H1 (cell line): ENCODE measurements around the gene CKB. TPM values are rescaled to one million over a fixed set of nuclear protein-coding genes. Genes with fewer than 3 reads are reported as not detected.

ENCODE experiments used
- CTCF ChIA-PET: fragments of 300-600 bp; sonication (Branson Sonifier 250); formaldehyde crosslinking; loops from one replicate; lab custom pipeline; 2021; ENCODE audit not compliant: partially characterized antibody; lab: Charles Lee
- POLR2A ChIA-PET: fragments of 300-600 bp; sonication (Branson Sonifier 250); formaldehyde crosslinking; loops from one replicate; lab custom pipeline; 2021; ENCODE audit warnings: inconsistent platforms; ENCODE audit not compliant: partially characterized antibody; lab: Charles Lee
- DNase-seq, 2 experiments: peaks; one replicate each; pipeline versions ENCODE4 v3.0.0 to v3.0.0-alpha.2; 2010 to 2022; ENCODE audit warnings: low spot score in 2 of 2, low read depth in 1 of 2, mixed read lengths in 1 of 2
- FAIRE-seq: peaks from 2 replicates; lab custom pipeline; 2011; peaks lifted over from hg19 to GRCh38; lab: Jason Lieb, UNC
- H2AFZ ChIP-seq: 2 replicates; pipeline ENCODE4 v1.8.1; 2012; ENCODE audit warnings: low read length, inconsistent platforms
- H2AK5ac ChIP-seq: 2 replicates; pipeline ENCODE4 v1.6.1; 2013; ENCODE audit warnings: low read depth, low read length
- H2BK120ac ChIP-seq: replicated peaks from 2 replicates; pipeline ENCODE3; 2013; ENCODE audit warnings: low read depth, low read length, inconsistent platforms
- H2BK12ac ChIP-seq: 2 replicates; pipeline ENCODE4 v1.6.1; 2013; ENCODE audit warnings: low read depth, low read length
- H2BK15ac ChIP-seq: 2 replicates; pipeline ENCODE4 v1.6.1; 2013; ENCODE audit warnings: low read length
- H2BK20ac ChIP-seq: 2 replicates; pipeline ENCODE4 v1.6.1; 2013; ENCODE audit warnings: low read length
- H2BK5ac ChIP-seq: 2 replicates; pipeline ENCODE4 v1.6.1; 2013; ENCODE audit warnings: low read depth, low read length
- H3K14ac ChIP-seq: 2 replicates; pipeline ENCODE4 v1.6.1; 2013; ENCODE audit warnings: inconsistent platforms; ENCODE audit not compliant: insufficient read length
- H3K18ac ChIP-seq: 2 replicates; pipeline ENCODE4 v1.6.1; 2013; ENCODE audit warnings: low read length; ENCODE audit errors: extremely low read depth
- H3K23ac ChIP-seq: 2 replicates; pipeline ENCODE4 v1.6.1; 2013; ENCODE audit warnings: inconsistent platforms; ENCODE audit not compliant: insufficient read length
- H3K23me2 ChIP-seq: 2 replicates; pipeline ENCODE4 v1.6.1; 2013; ENCODE audit warnings: low read depth, low read length
- H3K27ac ChIP-seq: 2 replicates; pipeline ENCODE4 v1.6.1; 2011; ENCODE audit warnings: low read depth, low read length, inconsistent platforms
- H3K27me3 ChIP-seq, 4 experiments: replicated peaks in 1 of 4; 1 replicate in 1 of 4; 2 replicates in 3 of 4; pipeline versions ENCODE4 v1.6.1 to v1.8.1; 2011 to 2013; ENCODE audit warnings: low read length in 3 of 4, mild to moderate bottlenecking in 3 of 4, inconsistent platforms in 2 of 4, mixed read lengths in 2 of 4, moderate library complexity in 1 of 4; ENCODE audit not compliant: control insufficient read depth in 3 of 4, insufficient read depth in 3 of 4; ENCODE audit errors: extremely low read depth in 1 of 4
- H3K36me3 ChIP-seq, 4 experiments: 2 replicates each; pipeline versions ENCODE4 v1.6.1 to v1.8.1; 2011 to 2013; ENCODE audit warnings: mild to moderate bottlenecking in 4 of 4, low read length in 3 of 4, moderate library complexity in 2 of 4, control low read depth in 1 of 4, inconsistent platforms in 1 of 4; ENCODE audit not compliant: insufficient read depth in 4 of 4, control insufficient read depth in 2 of 4
- H3K4ac ChIP-seq: replicated peaks from 2 replicates; pipeline ENCODE3; 2013; ENCODE audit warnings: low read length, low read depth, mixed read lengths, inconsistent platforms; ENCODE audit not compliant: insufficient read length
- H3K4me1 ChIP-seq, 4 experiments: replicated peaks in 1 of 4; 1 replicate in 1 of 4; 2 replicates in 3 of 4; pipeline versions ENCODE4 v1.6.1 to v1.8.1; 2011 to 2013; ENCODE audit warnings: low read length in 3 of 4, inconsistent platforms in 2 of 4, mixed read lengths in 1 of 4; ENCODE audit not compliant: insufficient read depth in 4 of 4, control insufficient read depth in 3 of 4
- H3K4me2 ChIP-seq, 2 experiments: 2 replicates each; pipeline versions ENCODE4 v1.6.1 to v1.8.1; 2011 to 2013; ENCODE audit warnings: low read depth in 2 of 2, low read length in 2 of 2, control low read depth in 1 of 2, inconsistent platforms in 1 of 2, mild to moderate bottlenecking in 1 of 2; ENCODE audit not compliant: insufficient read depth in 1 of 2
- H3K4me3 ChIP-seq, 4 experiments: fragments of 200-600, 300-600 bp in 1 of 4; sonication (generic), shearing (Covaris generic), sonication (Bioruptor Twin) in 1 of 4; 2 replicates each; pipeline versions ENCODE4 v1.5.1 to v1.8.1; 2011 to 2016; ENCODE audit warnings: low read length in 4 of 4, low read depth in 3 of 4, control low read depth in 2 of 4, inconsistent platforms in 2 of 4, mild to moderate bottlenecking in 2 of 4, mixed read lengths in 1 of 4, moderate library complexity in 1 of 4; ENCODE audit not compliant: insufficient read depth in 2 of 4; ENCODE audit errors: extremely low read depth in 1 of 4
- H3K56ac ChIP-seq: replicated peaks from 2 replicates; pipeline ENCODE3; 2013; ENCODE audit warnings: low read depth, mild to moderate bottlenecking, mixed read lengths, low read length, inconsistent platforms; ENCODE audit not compliant: insufficient read length
- H3K79me1 ChIP-seq: 2 replicates; pipeline ENCODE4 v1.6.1; 2013; ENCODE audit warnings: low read depth, low read length, control low read depth
- H3K79me2 ChIP-seq, 2 experiments: 2 replicates each; pipeline versions ENCODE4 v1.6.1 to v1.8.1; 2012 to 2013; ENCODE audit warnings: low read length in 2 of 2, mild to moderate bottlenecking in 2 of 2, inconsistent platforms in 1 of 2; ENCODE audit not compliant: insufficient read depth in 2 of 2, control insufficient read depth in 1 of 2
- H3K9ac ChIP-seq, 4 experiments: replicated peaks in 1 of 4; 1 replicate in 1 of 4; 2 replicates in 3 of 4; pipeline versions ENCODE4 v1.6.1 to v1.8.1; 2011 to 2013; ENCODE audit warnings: low read depth in 3 of 4, low read length in 3 of 4, control low read depth in 2 of 4, mild to moderate bottlenecking in 2 of 4, moderate library complexity in 2 of 4, inconsistent platforms in 1 of 4; ENCODE audit errors: extremely low read depth in 1 of 4
- H3K9me3 ChIP-seq, 2 experiments: 2 replicates each; pipeline versions ENCODE4 v1.6.1 to v1.8.1; 2012 to 2013; ENCODE audit warnings: mild to moderate bottlenecking in 2 of 2, moderate library complexity in 2 of 2, control low read depth in 1 of 2, inconsistent platforms in 1 of 2, low read depth in 1 of 2, low read length in 1 of 2, mixed read lengths in 1 of 2; ENCODE audit not compliant: insufficient read depth in 2 of 2
- H4K20me1 ChIP-seq, 2 experiments: replicated peaks in 1 of 2; 2 replicates each; pipeline versions ENCODE3 to v1.8.1; 2011 to 2013; ENCODE audit warnings: inconsistent platforms in 2 of 2, low read length in 2 of 2, mild to moderate bottlenecking in 1 of 2; ENCODE audit not compliant: insufficient read depth in 2 of 2, control insufficient read depth in 1 of 2
- H4K5ac ChIP-seq: 2 replicates; pipeline ENCODE4 v1.6.1; 2013; ENCODE audit warnings: low read length, low read depth, mixed read lengths, inconsistent platforms; ENCODE audit not compliant: insufficient read length
- H4K8ac ChIP-seq: 2 replicates; pipeline ENCODE4 v1.8.0; 2013; ENCODE audit warnings: mild to moderate bottlenecking, moderate library complexity, low read length, inconsistent platforms; ENCODE audit not compliant: insufficient read depth; ENCODE audit errors: extremely low read depth
- H4K91ac ChIP-seq: replicated peaks from 2 replicates; pipeline ENCODE3; 2013; ENCODE audit warnings: low read length, mixed read lengths, inconsistent platforms; ENCODE audit not compliant: insufficient read length
- ASH2L ChIP-seq: fragments of 200-600, 300-600 bp; sonication (generic); IDR thresholded peaks from one replicate; pipeline ENCODE4 v1.7.1; 2017; ENCODE audit warnings: low read length
- CBX8 ChIP-seq: fragments of 300-800, 300-1000 bp; sonication (generic); IDR thresholded peaks from 2 replicates; pipeline ENCODE4 v1.7.1; 2016; ENCODE audit warnings: low read depth, low read length, borderline replicate concordance
- EGR1 ChIP-seq: IDR thresholded peaks from 2 replicates; pipeline ENCODE4 v1.6.1; 2011; ENCODE audit warnings: low read depth, low read length, borderline replicate concordance
- EZH2 ChIP-seq: fragments of 200-600 bp; sonication (generic); IDR thresholded peaks from 2 replicates; pipeline ENCODE4 v1.7.1; 2012; ENCODE audit warnings: low read depth, mild to moderate bottlenecking, moderate library complexity, low read length, inconsistent platforms; ENCODE audit not compliant: severe bottlenecking
- GTF2F1 ChIP-seq: IDR thresholded peaks from 2 replicates; pipeline ENCODE4 v1.6.1; 2012; ENCODE audit warnings: low read depth, low read length, improper control_type of control experiment, borderline replicate concordance
- JUN ChIP-seq: IDR thresholded peaks from 2 replicates; pipeline ENCODE4 v1.6.1; 2011; ENCODE audit warnings: low read depth, mild to moderate bottlenecking, improper control_type of control experiment, low read length
- PHF8 ChIP-seq: fragments of 200-600 bp; sonication (generic); conservative IDR thresholded peaks from 2 replicates; pipeline ENCODE4 v1.7.1; 2012; ENCODE audit warnings: low read depth, mild to moderate bottlenecking, inconsistent platforms, low read length, moderate library complexity
- RBBP5 ChIP-seq: IDR thresholded peaks from 2 replicates; pipeline ENCODE4 v1.7.1; 2012; ENCODE audit warnings: low read depth, mild to moderate bottlenecking, inconsistent platforms, low read length, moderate library complexity, borderline replicate concordance
- RNF2 ChIP-seq: fragments of 200-900, 300-1000 bp; sonication (generic); IDR thresholded peaks from 2 replicates; pipeline ENCODE4 v1.7.1; 2016; ENCODE audit warnings: borderline replicate concordance, low read depth, mild to moderate bottlenecking, antibody characterized with exemption, low read length; ENCODE audit not compliant: poor library complexity, severe bottlenecking; ENCODE audit errors: missing control alignments
- SP2 ChIP-seq: IDR thresholded peaks from 2 replicates; pipeline ENCODE4 v1.6.1; 2012; ENCODE audit warnings: mild to moderate bottlenecking, low read length, inconsistent platforms
- WGBS, 2 experiments: shearing (Covaris generic) in 1 of 2; methylation state at CpG; one replicate each; pipeline versions ENCODE4 v1.1.6 to v1.1.7; 2013 to 2015; ENCODE audit warnings: low lambda C conversion rate in 2 of 2, mixed read lengths in 2 of 2, inconsistent platforms in 1 of 2, low coverage in 1 of 2, missing lambda C conversion rate in 1 of 2; ENCODE audit not compliant: insufficient replicate concordance in 2 of 2, insufficient coverage in 1 of 2, insufficient read length in 1 of 2; ENCODE audit errors: extremely low coverage in 1 of 2, missing lambda C conversion rate in 1 of 2; 5-methylcytosine and 5-hydroxymethylcytosine counted together
- polyA plus RNA-seq, 7 experiments: library from polyadenylated mRNA; depleted of rRNA in 3 of 7; stranded (reverse) in 5 of 7; unstranded in 2 of 7; fragments of >200 nt in 5 of 7; fragments of 200-250 nt in 2 of 7; gene quantifications; 1 replicate in 5 of 7; 2 replicates in 1 of 7; 4 replicates in 1 of 7; pipeline versions ENCODE4 v1.2.1 to v1.2.3, GENCODE V29; 2011 to 2013; ENCODE audit warnings: missing spikeins in 2 of 7, mixed read lengths in 2 of 7
- total RNA-seq: library from RNA; stranded (reverse); fragmentation: NEBNext Ultra II Directional; extraction: Animal tissue kit (Norgen Biotek cat#: 25700); gene quantifications from 2 replicates; pipeline ENCODE4 v1.2.1, GENCODE V29; 2021
- TF ChIP-seq, protein P1 (sequence below): IDR thresholded peaks from 2 replicates; pipeline ENCODE4 v1.6.1; 2011; ENCODE audit warnings: low read depth, mild to moderate bottlenecking, low read length; ENCODE audit not compliant: insufficient read depth

Gene CKB
- total and polyA plus RNA-seq, 2 of the 8 experiments (the other 6 are each of a cell fraction or from before 2014, with no cell fraction given), result 538 to 950 TPM

GRCh38 chr14:103502877-103503276 lies 19.8 kb downstream of the CKB start:
- H3K14ac ChIP-seq, result no peak overlapping the region
- no peak overlapping the region for H2BK5ac ChIP-seq
- ChIA-PET POLR2A (interaction anchor here (1.0 to 6.9 kb wide), 3 partner anchors 14 to 162 kb away, joined by 3 to 29 read pairs (median 23); partner anchors contain the start of gene CKB), CTCF (interaction anchor here (0.5 to 31.3 kb wide), 6 partner anchors 8 to 453 kb away, joined by 3 to 921 read pairs (median 23); partner anchors contain the start of gene TRMT61A)
- no peak overlapping the region for H2BK20ac ChIP-seq
- no peak overlapping the region for H3K27ac ChIP-seq
- H3K4ac ChIP-seq, result no peak overlapping the region
- 95% methylated on average over 18 of the region's 18 CpGs; no CpG with 5 or more reads in 1 of the 2 experiments for whole genome bisulfite sequencing, 2 experiments
- no peak overlapping the region for H4K8ac ChIP-seq
- H3K4me3 ChIP-seq, result no peak overlapping the region
- no peak overlapping the region for H2BK15ac ChIP-seq
- H2BK12ac ChIP-seq, result no peak overlapping the region
- no peaks in the 10 kb centered on the region; a peak in 1 of 7 replicates for H3K27me3 ChIP-seq
- H3K23me2 ChIP-seq, result no peaks in the 10 kb centered on the region
- H2AFZ ChIP-seq, result no peak overlapping the region
- H3K4me2 ChIP-seq, result no peak overlapping the region
- H3K23ac ChIP-seq, result no peak overlapping the region
- no peak overlapping the region for H4K5ac ChIP-seq
- no peak overlapping the region for H2AK5ac ChIP-seq
- no peak overlapping the region for H3K9ac ChIP-seq
- no peak overlapping the region for H2BK120ac ChIP-seq
- TF ChIP-seq ASH2L (no peak), RNF2 (no peak), CBX8 (no peak), EGR1 (no peak), GTF2F1 (no peak), RBBP5 (no peak), SP2 (no peak), EZH2 (no peak), JUN (no peak), PHF8 (no peak)
- TF ChIP-seq, protein P1, sequence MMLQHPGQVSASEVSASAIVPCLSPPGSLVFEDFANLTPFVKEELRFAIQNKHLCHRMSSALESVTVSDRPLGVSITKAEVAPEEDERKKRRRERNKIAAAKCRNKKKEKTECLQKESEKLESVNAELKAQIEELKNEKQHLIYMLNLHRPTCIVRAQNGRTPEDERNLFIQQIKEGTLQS, result no peak
- H4K20me1 ChIP-seq, result peaks cover 0 to 7% of the 10 kb centered on the region in 2 experiments
- H3K79me1 ChIP-seq, result no peaks in the 10 kb centered on the region
- H3K4me1 ChIP-seq, result no peaks in the 10 kb centered on the region
- peaks cover 15 to 32% (median 25%) of the 10 kb centered on the region in 4 experiments; a peak in 7 of 8 replicates for H3K36me3 ChIP-seq
- DNase-seq, result no peak
- H3K56ac ChIP-seq, result no peak overlapping the region
- H3K9me3 ChIP-seq, result no peaks in the 10 kb centered on the region
- no peak for FAIRE-seq
- no peak overlapping the region for H3K18ac ChIP-seq
- 0 out of 4 replicates have a peak, but pooled peaks cover 0 to 2% of the 10 kb centered on the region in 2 experiments for H3K79me2 ChIP-seq
- no peak overlapping the region for H4K91ac ChIP-seq
